HEK293 (cell line): ENCODE data around the gene TREX2.

Source experiments
- CTCF ChIA-PET: fragments of 350-600 bp; formaldehyde crosslinking; extraction: SDS; loops from one replicate; lab custom pipeline; 2021; ENCODE audit warnings: antibody characterized with exemption; lab: Yijun Ruan, JAX
- POLR2A ChIA-PET: fragments of 300-600 bp; formaldehyde crosslinking; extraction: SDS; loops from one replicate; lab custom pipeline; 2020; ENCODE audit warnings: antibody characterized with exemption, inconsistent platforms; lab: Yijun Ruan, JAX
- H3K27ac ChIP-seq: fragments of 200-500 bp; sonication (Bioruptor generic); 2 replicates; pipeline ENCODE4 v1.5.1; 2014; ENCODE audit warnings: low read depth, low read length, control low read depth, inconsistent platforms; ENCODE audit errors: extremely low read depth
- H3K36me3 ChIP-seq, 2 experiments: fragments of 200-500 bp in 1 of 2; sonication (Bioruptor generic) in 1 of 2; 1 replicate in 1 of 2; 2 replicates in 1 of 2; pipeline ENCODE4 v1.5.1; 2014 to 2017; ENCODE audit warnings: inconsistent platforms in 2 of 2, low read length in 2 of 2; ENCODE audit not compliant: control insufficient read depth in 2 of 2, insufficient read depth in 1 of 2
- H3K4me1 ChIP-seq: fragments of 200-500 bp; sonication (Bioruptor generic); 2 replicates; pipeline ENCODE4 v1.5.1; 2014; ENCODE audit warnings: mild to moderate bottlenecking, low read length, inconsistent platforms; ENCODE audit not compliant: control insufficient read depth, insufficient read depth
- H3K4me3 ChIP-seq: 2 replicates; pipeline ENCODE4 v1.5.1; 2011; ENCODE audit warnings: low read depth, mild to moderate bottlenecking, control low read depth, low read length, moderate library complexity
- H3K9me3 ChIP-seq: fragments of 200-500 bp; sonication (Bioruptor generic); 2 replicates; pipeline ENCODE4 v1.5.1; 2014; ENCODE audit warnings: low read depth, low read length, inconsistent platforms; ENCODE audit not compliant: control insufficient read depth, insufficient read depth
- BCL11B ChIP-seq: fragments of 450-650 bp; formaldehyde crosslinking; IDR thresholded peaks from 2 replicates; pipeline ENCODE4 v1.5.1; 2016; ENCODE audit warnings: low read depth, missing biosample characterization, missing genetic modification characterization
- EGR2 ChIP-seq: fragments of 450-650 bp; formaldehyde crosslinking; IDR thresholded peaks from 2 replicates; pipeline ENCODE4 v1.5.1; 2016; ENCODE audit warnings: low read depth, missing biosample characterization, missing genetic modification characterization
- FEZF1 ChIP-seq: fragments of 450-650 bp; formaldehyde crosslinking; IDR thresholded peaks from 2 replicates; pipeline ENCODE4 v1.5.1; 2016; ENCODE audit warnings: missing biosample characterization, missing genetic modification characterization
- GLIS1 ChIP-seq: fragments of 450-650 bp; formaldehyde crosslinking; IDR thresholded peaks from 2 replicates; pipeline ENCODE4 v1.5.1; 2016; ENCODE audit warnings: missing biosample characterization, missing genetic modification characterization
- HOXD13 ChIP-seq: sonication (generic); formaldehyde crosslinking; IDR thresholded peaks from 2 replicates; pipeline ENCODE4 v1.8.0; 2022; ENCODE audit warnings: missing genetic modification reagents, borderline replicate concordance
- KLF16 ChIP-seq: fragments of 450-650 bp; formaldehyde crosslinking; IDR thresholded peaks from 2 replicates; pipeline ENCODE4 v1.5.1; 2017; ENCODE audit warnings: missing biosample characterization, missing genetic modification characterization
- SALL2 ChIP-seq: fragments of 450-650 bp; formaldehyde crosslinking; IDR thresholded peaks from 2 replicates; pipeline ENCODE4 v1.5.0; 2017; ENCODE audit warnings: missing biosample characterization, mild to moderate bottlenecking, missing genetic modification characterization, borderline replicate concordance
- TCF7L2 ChIP-seq: IDR thresholded peaks from 2 replicates; pipeline ENCODE4 v1.6.1; 2011; ENCODE audit warnings: low read depth, mild to moderate bottlenecking, inconsistent platforms, low read length, moderate library complexity, borderline replicate concordance
- TRIM28 ChIP-seq: IDR thresholded peaks from 2 replicates; pipeline ENCODE4 v1.6.1; 2011; ENCODE audit warnings: low read length, control low read depth, borderline replicate concordance
- ZIC2 ChIP-seq: fragments of 450-650 bp; formaldehyde crosslinking; IDR thresholded peaks from 2 replicates; pipeline ENCODE4 v1.5.1; 2016; ENCODE audit warnings: missing biosample characterization, missing genetic modification characterization
- ZNF302 ChIP-seq: fragments of 450-650 bp; formaldehyde crosslinking; IDR thresholded peaks from 2 replicates; pipeline ENCODE4 v1.5.1; 2016; ENCODE audit warnings: missing biosample characterization, missing genetic modification characterization, low read depth
- ZNF37A ChIP-seq: fragments of 450-650 bp; IDR thresholded peaks from 2 replicates; pipeline ENCODE4 v1.5.1; 2018; ENCODE audit warnings: missing biosample characterization, missing genetic modification characterization
- ZNF426 ChIP-seq: fragments of 450-650 bp; formaldehyde crosslinking; IDR thresholded peaks from 2 replicates; pipeline ENCODE4 v1.5.1; 2017; ENCODE audit warnings: missing biosample characterization, missing genetic modification characterization, mild to moderate bottlenecking, inconsistent platforms, moderate library complexity
- ZNF433 ChIP-seq: fragments of 450-650 bp; formaldehyde crosslinking; IDR thresholded peaks from 2 replicates; pipeline ENCODE4 v1.5.1; 2016; ENCODE audit warnings: missing biosample characterization, missing genetic modification characterization, low read depth
- ZNF544 ChIP-seq: fragments of 450-650 bp; formaldehyde crosslinking; IDR thresholded peaks from 2 replicates; pipeline ENCODE4 v1.5.0; 2017; ENCODE audit warnings: missing biosample characterization, missing genetic modification characterization
- ZNF626 ChIP-seq: fragments of 450-650 bp; sonication (Bioruptor Pico); formaldehyde crosslinking; IDR thresholded peaks from 2 replicates; pipeline ENCODE4 v1.5.1; 2018; ENCODE audit warnings: missing biosample characterization, missing genetic modification characterization, inconsistent platforms
- ZNF639 ChIP-seq: fragments of 450-650 bp; formaldehyde crosslinking; IDR thresholded peaks from 2 replicates; pipeline ENCODE4 v1.5.1; 2016; ENCODE audit warnings: missing biosample characterization, missing genetic modification characterization
- ZNF660 ChIP-seq: fragments of 450-650 bp; IDR thresholded peaks from 2 replicates; pipeline ENCODE4 v1.5.1; 2018; ENCODE audit warnings: missing biosample characterization, mild to moderate bottlenecking, missing genetic modification characterization
- ZNF747 ChIP-seq: fragments of 450-650 bp; formaldehyde crosslinking; IDR thresholded peaks from 2 replicates; pipeline ENCODE4 v1.5.1; 2016; ENCODE audit warnings: missing biosample characterization, missing genetic modification characterization
- ZNF777 ChIP-seq: fragments of 450-650 bp; formaldehyde crosslinking; IDR thresholded peaks from 2 replicates; pipeline ENCODE4 v1.5.1; 2017; ENCODE audit warnings: missing biosample characterization, missing genetic modification characterization, borderline replicate concordance

Gene TREX2

GRCh38 chrX:153486171-153486570, 40.3 kb upstream of the TREX2 start:
- no peaks in the 10 kb centered on the region for H3K4me1 ChIP-seq
- H3K4me3 ChIP-seq: no peak overlapping the region
- ChIA-PET POLR2A (no interaction called here), CTCF (no interaction called here)
- no peak overlapping the region for H3K27ac ChIP-seq
- TF ChIP-seq ZNF302 (tag by site-specific recombination): no peak
- TF ChIP-seq ZNF426: no peak
- no peak for TF ChIP-seq EGR2 (tag by site-specific recombination)
- TF ChIP-seq ZNF747: no peak
- TF ChIP-seq ZNF777 (tag by site-specific recombination): no peak
- no peak for TF ChIP-seq ZNF433 (tag by site-specific recombination)
- TF ChIP-seq BCL11B (tag by site-specific recombination): no peak
- no peak for TF ChIP-seq KLF16 (tag by site-specific recombination)
- no peak for TF ChIP-seq ZNF544 (tag by site-specific recombination)
- no peak for TF ChIP-seq ZNF660 (tag by site-specific recombination)
- no peak for TF ChIP-seq HOXD13 (CRISPR knock-in tag)
- no peak for TF ChIP-seq TRIM28
- TF ChIP-seq ZNF626 (tag by site-specific recombination): no peak
- no peaks in the 10 kb centered on the region for H3K36me3 ChIP-seq
- H3K9me3 ChIP-seq: no peaks in the 10 kb centered on the region

GRCh38 chrX:153485396-153486080, 39.7 kb upstream of the TREX2 start:
- H3K27ac ChIP-seq: no peak overlapping the region
- TF ChIP-seq ZNF639 (tag by site-specific recombination) (no peak), TCF7L2 (no peak), GLIS1 (tag by site-specific recombination) (peak; percentile 43; the same call in 1 of the 2 replicates), FEZF1 (tag by site-specific recombination) (no peak), ZNF37A (tag by site-specific recombination) (no peak)
- H3K36me3 ChIP-seq: no peaks in the 10 kb centered on the region
- POLR2A ChIA-PET: no interaction called here
- H3K4me1 ChIP-seq: no peaks in the 10 kb centered on the region
- no peak overlapping the region for H3K4me3 ChIP-seq
- CTCF ChIA-PET: no interaction called here
- H3K9me3 ChIP-seq: no peaks in the 10 kb centered on the region

- no peaks in the 10 kb centered on the region for H3K4me1 ChIP-seq
- no peak overlapping the region for H3K4me3 ChIP-seq
- CTCF ChIA-PET: interaction anchor here (0.5 to 1.4 kb wide), 5 partner anchors 21 to 474 kb away, joined by 3 to 7 read pairs (median 3); partner anchors contain the start of gene BCAP31
- TF ChIP-seq SALL2 (tag by site-specific recombination) (no peak), ZIC2 (tag by site-specific recombination) (peak; percentile 44)
- no peaks in the 10 kb centered on the region for H3K36me3 ChIP-seq
- no peak overlapping the region for H3K27ac ChIP-seq
- POLR2A ChIA-PET: no interaction called here
- no peaks in the 10 kb centered on the region for H3K9me3 ChIP-seq
Observed at GRCh38 chrX:153482376-153483015, 36.6 kb upstream of the TREX2 start.
